HepG2 (cell line): Measurements from ENCODE around the gene ADPRHL1. TPM values are rescaled to one million over a fixed set of nuclear protein-coding genes. Genes with fewer than 3 reads are reported as not detected.

Experiments used
- ATAC-seq: fragments of 200-7000 bp; cut with Tn5 transposase; 3 replicates; pipeline ENCODE4 v1.9.1; 2020; ENCODE audit warnings: mild to moderate bottlenecking, moderate library complexity
- BruUV-seq: library from RNA; stranded (reverse); fragments of 400-500 nt; replicated peaks from 2 replicates; lab custom pipeline; 2021; lab: Mats Ljungman, UMichigan
- CTCF ChIA-PET: fragments of 300-600 bp; formaldehyde crosslinking; extraction: SDS; loops from one replicate; lab custom pipeline; 2021; ENCODE audit warnings: low total read pairs, inconsistent platforms, low intra/inter-chr PET ratio; lab: Yijun Ruan, JAX
- POLR2A ChIA-PET: fragments of 350-600 bp; sonication (Branson Sonifier 250); formaldehyde crosslinking; loops from one replicate; lab custom pipeline; 2020; ENCODE audit warnings: antibody characterized with exemption, inconsistent platforms; lab: Yijun Ruan, JAX
- DNase-seq: peaks from one replicate; pipeline ENCODE4 v3.0.0-alpha.2; 2015; ENCODE audit warnings: low spot score
- FAIRE-seq: peaks from 3 replicates; lab custom pipeline; 2011; peaks lifted over from hg19 to GRCh38; lab: Jason Lieb, UNC
- H2AFZ ChIP-seq: one replicate; pipeline ENCODE4 v1.6.1; 2011; ENCODE audit warnings: low read length, inconsistent platforms
- H3K27ac ChIP-seq: fragments of 300-600 bp; 3 replicates; pipeline ENCODE4 v1.8.0; 2011; ENCODE audit warnings: mixed run types, mild to moderate bottlenecking, mixed read lengths, low read length, inconsistent platforms; ENCODE audit not compliant: insufficient read depth; ENCODE audit errors: extremely low read length
- H3K27me3 ChIP-seq, 2 experiments: fragments of 200-600 bp in 1 of 2; 2 replicates in 1 of 2; 3 replicates in 1 of 2; pipeline versions ENCODE4 v1.6.0 to v1.8.0; 2011; ENCODE audit warnings: low read length in 2 of 2, mild to moderate bottlenecking in 2 of 2, moderate library complexity in 2 of 2, inconsistent platforms in 1 of 2; ENCODE audit not compliant: insufficient read depth in 2 of 2, control insufficient read depth in 1 of 2
- H3K36me3 ChIP-seq, 2 experiments: fragments of 200-600 bp in 1 of 2; replicated peaks in 1 of 2; 2 replicates in 1 of 2; 3 replicates in 1 of 2; pipeline versions ENCODE4 v1.5.1 to v1.8.0; 2011; ENCODE audit warnings: low read length in 2 of 2, inconsistent platforms in 1 of 2; ENCODE audit not compliant: insufficient read depth in 2 of 2, control insufficient read depth in 1 of 2
- H3K4me1 ChIP-seq: 2 replicates; pipeline ENCODE4 v1.5.1; 2012; ENCODE audit warnings: low read length, inconsistent platforms; ENCODE audit not compliant: insufficient read depth
- H3K4me2 ChIP-seq: 2 replicates; pipeline ENCODE4 v1.6.0; 2011; ENCODE audit warnings: low read depth, low read length, inconsistent platforms
- H3K4me3 ChIP-seq, 3 experiments: fragments of 200-600 bp in 1 of 3; sonication (generic), shearing (Covaris generic) in 1 of 3; replicated peaks in 1 of 3; 2 replicates each; pipeline ENCODE4 v1.5.1; 2011 to 2016; ENCODE audit warnings: low read length in 3 of 3, inconsistent platforms in 2 of 3, low read depth in 2 of 3, mild to moderate bottlenecking in 2 of 3, control low read depth in 1 of 3, mixed read lengths in 1 of 3; ENCODE audit not compliant: insufficient read depth in 1 of 3
- H3K79me2 ChIP-seq: one replicate; pipeline ENCODE4 v1.6.1; 2011; ENCODE audit warnings: low read length, inconsistent platforms; ENCODE audit not compliant: insufficient read depth
- H3K9ac ChIP-seq: 2 replicates; pipeline ENCODE4 v1.6.0; 2011; ENCODE audit warnings: mild to moderate bottlenecking, low read depth, low read length, inconsistent platforms; ENCODE audit not compliant: insufficient read depth
- H3K9me3 ChIP-seq: 2 replicates; pipeline ENCODE4 v1.5.1; 2012; ENCODE audit warnings: mild to moderate bottlenecking, low read length
- H4K20me1 ChIP-seq: 2 replicates; pipeline ENCODE4 v1.6.0; 2011; ENCODE audit warnings: inconsistent platforms, mild to moderate bottlenecking, low read length, moderate library complexity; ENCODE audit not compliant: insufficient read depth
- ATF7 ChIP-seq, 2 experiments: fragments of 450-650 bp in 1 of 2; sonication (generic) in 1 of 2; formaldehyde crosslinking in 1 of 2; IDR thresholded peaks; 2 replicates each; pipeline versions ENCODE4 v1.4.0 to v1.6.1; 2016 to 2020; ENCODE audit warnings: antibody characterized with exemption in 1 of 2, mild to moderate bottlenecking in 1 of 2, missing genetic modification reagents in 1 of 2
- CREB1 ChIP-seq, 2 experiments: fragments of 450-650 bp in 1 of 2; IDR thresholded peaks; 2 replicates each; pipeline ENCODE4 v1.6.1; 2016 to 2017; ENCODE audit warnings: control low read depth in 1 of 2, mild to moderate bottlenecking in 1 of 2, missing compliant biosample characterization in 1 of 2, missing genetic modification characterization in 1 of 2
- PLRG1 ChIP-seq: fragments of 450-650 bp; conservative IDR thresholded peaks from 2 replicates; pipeline ENCODE4 v1.6.1; 2016
- ZNF367 ChIP-seq: sonication (generic); formaldehyde crosslinking; IDR thresholded peaks from 2 replicates; pipeline ENCODE4 v1.4.0; 2020; ENCODE audit warnings: missing genetic modification reagents, borderline replicate concordance
- WGBS: methylation state at CpG from one replicate; pipeline ENCODE4 v1.1.6; 2017; ENCODE audit warnings: low lambda C conversion rate; 5-methylcytosine and 5-hydroxymethylcytosine counted together
- in situ Hi-C: cut with HindIII; loops from 2 replicates; pipeline ENCODE4 v1.10.0; 2017; ENCODE audit warnings: low pct_unique_long_range_greater_than_20kb; ENCODE audit not compliant: extremely low pct_ligation_motif_present
- intact Hi-C: fragments of 100-400 bp; cut with micrococcal nuclease; formaldehyde crosslinking; loops from one replicate; pipeline ENCODE4 v1.10.0; 2022; ENCODE audit not compliant: unreplicated experiment
- polyA plus RNA-seq, 8 experiments: library from polyadenylated mRNA; depleted of rRNA in 3 of 8; stranded (reverse) in 7 of 8; unstranded in 1 of 8; fragments of >200 nt; fragmentation: Illumina TruSeq in 4 of 8; extraction: Trizol in 4 of 8; gene quantifications; 2 replicates each; pipeline versions ENCODE4 v1.2.1 to v1.2.3, GENCODE V29; 2011 to 2016; ENCODE audit warnings: low read depth in 4 of 8, missing spikeins in 1 of 8, mixed read lengths in 1 of 8; ENCODE audit not compliant: insufficient read depth in 1 of 8
- total RNA-seq, 5 experiments: library from RNA; depleted of rRNA; stranded (reverse); fragments of >200 nt; fragmentation: Illumina TruSeq; extraction: Trizol; gene quantifications; 2 replicates each; pipeline ENCODE4 v1.2.3, GENCODE V29; 2016; ENCODE audit warnings: low read depth in 1 of 5
- TF ChIP-seq, protein P1 (sequence below), 2 experiments: sonication (generic) in 1 of 2; formaldehyde crosslinking in 1 of 2; IDR thresholded peaks; 2 replicates each; pipeline versions ENCODE4 v1.6.1 to v1.9.0; 2014 to 2022; ENCODE audit warnings: antibody characterized with exemption in 1 of 2, borderline replicate concordance in 1 of 2, inconsistent platforms in 1 of 2, low read depth in 1 of 2, missing genetic modification reagents in 1 of 2

The ADPRHL1 gene
- total and polyA plus RNA-seq, 2 of the 13 experiments (the other 11 are each of a cell fraction or from before 2014, with no cell fraction given) = 0.34 to 0.40 TPM

- H3K27me3 ChIP-seq = peaks cover 16 to 85% of the 10 kb centered on the region in 2 experiments
- in situ Hi-C loops (loop anchor here (5.0 kb wide), 1 partner anchor 45 kb away; the partner anchor contains the start of gene ADPRHL1), intact Hi-C loops (no loop called here)
- WGBS = 66% methylated on average over 27 of the region's 41 CpGs
- H3K4me2 ChIP-seq = no peak overlapping the region
- H3K4me1 ChIP-seq = peaks cover 61% of the 10 kb centered on the region
- POLR2A ChIA-PET = no interaction called here
- no peak overlapping the region for H3K4me3 ChIP-seq
- H3K27ac ChIP-seq = no peak overlapping the region
- DNase-seq (no peak), ATAC-seq (no peak), FAIRE-seq (no peak)
- no peak overlapping the region for H2AFZ ChIP-seq
- TF ChIP-seq ATF7 (IDR thresholded peaks at IDR 0.05) = peak; percentile 89
- no peak for TF ChIP-seq ATF7 (CRISPR knock-in tag; IDR thresholded peaks at IDR 0.05)
- TF ChIP-seq, protein P1, sequence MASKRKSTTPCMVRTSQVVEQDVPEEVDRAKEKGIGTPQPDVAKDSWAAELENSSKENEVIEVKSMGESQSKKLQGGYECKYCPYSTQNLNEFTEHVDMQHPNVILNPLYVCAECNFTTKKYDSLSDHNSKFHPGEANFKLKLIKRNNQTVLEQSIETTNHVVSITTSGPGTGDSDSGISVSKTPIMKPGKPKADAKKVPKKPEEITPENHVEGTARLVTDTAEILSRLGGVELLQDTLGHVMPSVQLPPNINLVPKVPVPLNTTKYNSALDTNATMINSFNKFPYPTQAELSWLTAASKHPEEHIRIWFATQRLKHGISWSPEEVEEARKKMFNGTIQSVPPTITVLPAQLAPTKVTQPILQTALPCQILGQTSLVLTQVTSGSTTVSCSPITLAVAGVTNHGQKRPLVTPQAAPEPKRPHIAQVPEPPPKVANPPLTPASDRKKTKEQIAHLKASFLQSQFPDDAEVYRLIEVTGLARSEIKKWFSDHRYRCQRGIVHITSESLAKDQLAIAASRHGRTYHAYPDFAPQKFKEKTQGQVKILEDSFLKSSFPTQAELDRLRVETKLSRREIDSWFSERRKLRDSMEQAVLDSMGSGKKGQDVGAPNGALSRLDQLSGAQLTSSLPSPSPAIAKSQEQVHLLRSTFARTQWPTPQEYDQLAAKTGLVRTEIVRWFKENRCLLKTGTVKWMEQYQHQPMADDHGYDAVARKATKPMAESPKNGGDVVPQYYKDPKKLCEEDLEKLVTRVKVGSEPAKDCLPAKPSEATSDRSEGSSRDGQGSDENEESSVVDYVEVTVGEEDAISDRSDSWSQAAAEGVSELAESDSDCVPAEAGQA (IDR thresholded peaks at IDR 0.05; ENCODE audit: low read depth) = no peak
- TF ChIP-seq, protein P1 (CRISPR knock-in tag; IDR thresholded peaks at IDR 0.05; ENCODE audit: borderline replicate concordance) = no peak
- TF ChIP-seq PLRG1 = no peak
- TF ChIP-seq ZNF367 (CRISPR knock-in tag) = no peak
- TF ChIP-seq CREB1 (IDR thresholded peaks at IDR 0.05) = peak; percentile 94
- TF ChIP-seq CREB1 (CRISPR knock-in tag; IDR thresholded peaks at IDR 0.05) = no peak
- H3K9me3 ChIP-seq = no peaks in the 10 kb centered on the region
- BruUV-seq = no TSS peak
- CTCF ChIA-PET = no interaction called here
- H3K9ac ChIP-seq = no peak overlapping the region
- no peaks in the 10 kb centered on the region for H4K20me1 ChIP-seq
- H3K79me2 ChIP-seq = no peaks in the 10 kb centered on the region
- H3K36me3 ChIP-seq = no peaks in the 10 kb centered on the region
These were observed 45.5 kb downstream of the ADPRHL1 start for GRCh38 chr13:113407531-113408393.
